ENCODE data around the gene ERBB3. TPM values are rescaled to one million over a fixed set of nuclear protein-coding genes. Genes with fewer than 3 reads are reported as not detected.

ERBB3 gene
- total RNA-seq, 2 experiments from 2014 or later: not detected

- H3K4me2 ChIP-seq (ENCODE audit: low read length): no peak overlapping the region
- TF ChIP-seq CTCF (conservative IDR thresholded peaks at IDR 0.05; ENCODE audit: low read length) (no peak), EZH2phosphoT487 (IDR thresholded peaks at IDR 0.05; ENCODE audit: borderline replicate concordance, low read depth, low read length) (no peak)
- H4K20me1 ChIP-seq (ENCODE audit: insufficient read depth, low read length): no peaks in the 10 kb centered on the region
- H3K9me3 ChIP-seq (ENCODE audit: low read length): no peaks in the 10 kb centered on the region
- H3K4me3 ChIP-seq (ENCODE audit: low read depth, low read length, poor library complexity, severe bottlenecking): no peak overlapping the region
- H3K36me3 ChIP-seq (ENCODE audit: insufficient read depth, low read length): no peaks in the 10 kb centered on the region
- no peaks in the 10 kb centered on the region for H3K9me2 ChIP-seq (ENCODE audit: insufficient read depth, low read length)
- no peak overlapping the region for H3K27ac ChIP-seq (ENCODE audit: low read depth, low read length, poor library complexity, severe bottlenecking)
- no peak overlapping the region for H2AFZ ChIP-seq (ENCODE audit: low read length)
- BruUV-seq (replicated peaks): no TSS peak
- CTCF ChIA-PET (ENCODE audit: unreplicated experiment): no interaction called here
- intact Hi-C loops (cut with micrococcal nuclease; ENCODE audit: unreplicated experiment): no loop called here
- POLR2A ChIA-PET: no interaction called here
- no peaks in the 10 kb centered on the region for H3K79me2 ChIP-seq (ENCODE audit: insufficient read depth, low read depth, low read length)
- no peak for DNase-seq (ENCODE audit: low spot score)
- H3K4me1 ChIP-seq (ENCODE audit: insufficient read depth, low read length, poor library complexity, severe bottlenecking): no peaks in the 10 kb centered on the region
Observed at GRCh38 chr12:56087220-56087619, 7.3 kb downstream of the ERBB3 start.

- no peak for TF ChIP-seq CTCF (conservative IDR thresholded peaks at IDR 0.05; ENCODE audit: low read length)
- no peak overlapping the region for H3K27ac ChIP-seq (ENCODE audit: low read depth, low read length, poor library complexity, severe bottlenecking)
- H3K4me3 ChIP-seq (ENCODE audit: low read depth, low read length, poor library complexity, severe bottlenecking): no peak overlapping the region
- peaks cover 2% of the 10 kb centered on the region for H3K4me1 ChIP-seq (ENCODE audit: insufficient read depth, low read length, poor library complexity, severe bottlenecking)
- H3K9me3 ChIP-seq (ENCODE audit: low read length): no peaks in the 10 kb centered on the region
- DNase-seq (ENCODE audit: low spot score): no peak
- no peak overlapping the region for H3K4me2 ChIP-seq (ENCODE audit: low read length)
- H2AFZ ChIP-seq (ENCODE audit: low read length): no peak overlapping the region
- H3K79me2 ChIP-seq (ENCODE audit: insufficient read depth, low read depth, low read length): no peaks in the 10 kb centered on the region
- H3K36me3 ChIP-seq (ENCODE audit: insufficient read depth, low read length): no peaks in the 10 kb centered on the region
- no peaks in the 10 kb centered on the region for H4K20me1 ChIP-seq (ENCODE audit: insufficient read depth, low read length)
- POLR2A ChIA-PET: interaction anchor here (0.6 kb wide), 1 partner anchor 68 kb away, joined by 3 read pairs; no protein-coding TSS in a partner anchor
- intact Hi-C loops (cut with micrococcal nuclease; ENCODE audit: unreplicated experiment): loop anchor here (5.0 kb wide), 1 partner anchor 35 kb away; no protein-coding TSS in a partner anchor
- BruUV-seq (replicated peaks): no TSS peak
- no peaks in the 10 kb centered on the region for H3K9me2 ChIP-seq (ENCODE audit: insufficient read depth, low read length)
- CTCF ChIA-PET (ENCODE audit: unreplicated experiment): no interaction called here
Observed at GRCh38 chr12:56097738-56098137, 17.8 kb downstream of the ERBB3 start.

- peaks cover 10% of the 10 kb centered on the region for H3K4me1 ChIP-seq (ENCODE audit: insufficient read depth, low read length, poor library complexity, severe bottlenecking)
- H2AFZ ChIP-seq (ENCODE audit: low read length): no peak overlapping the region
- no peak overlapping the region for H3K4me3 ChIP-seq (ENCODE audit: low read depth, low read length, poor library complexity, severe bottlenecking)
- no peak overlapping the region for H3K27ac ChIP-seq (ENCODE audit: low read depth, low read length, poor library complexity, severe bottlenecking)
- intact Hi-C loops (cut with micrococcal nuclease; ENCODE audit: unreplicated experiment): loop anchor here (5.0 kb wide), 1 partner anchor 36 kb away; no protein-coding TSS in a partner anchor
- TF ChIP-seq CTCF (conservative IDR thresholded peaks at IDR 0.05; ENCODE audit: low read length): no peak
- TF ChIP-seq EZH2phosphoT487 (IDR thresholded peaks at IDR 0.05; ENCODE audit: borderline replicate concordance, low read depth, low read length): no peak
- no peaks in the 10 kb centered on the region for H3K9me3 ChIP-seq (ENCODE audit: low read length)
- H4K20me1 ChIP-seq (ENCODE audit: insufficient read depth, low read length): no peaks in the 10 kb centered on the region
- no peak for DNase-seq (ENCODE audit: low spot score)
- H3K4me2 ChIP-seq (ENCODE audit: low read length): no peak overlapping the region
- ChIA-PET CTCF (ENCODE audit: unreplicated experiment) (no interaction called here), POLR2A (no interaction called here)
- no peaks in the 10 kb centered on the region for H3K9me2 ChIP-seq (ENCODE audit: insufficient read depth, low read length)
- no peaks in the 10 kb centered on the region for H3K79me2 ChIP-seq (ENCODE audit: insufficient read depth, low read depth, low read length)
- no TSS peak for BruUV-seq (replicated peaks)
- H3K36me3 ChIP-seq (ENCODE audit: insufficient read depth, low read length): no peaks in the 10 kb centered on the region
Observed at GRCh38 chr12:56098592-56098991, 18.6 kb downstream of the ERBB3 start.
